K562 (cell line): ENCODE results near the gene LRRC15.

Experiments
- ATF3 ChIP-seq, 2 experiments: fragments of 450-650 bp in 1 of 2; sonication (generic) in 1 of 2; formaldehyde crosslinking in 1 of 2; IDR thresholded peaks in 1 of 2; conservative IDR thresholded peaks in 1 of 2; 2 replicates each; pipeline versions ENCODE4 v1.6.1 to v1.8.1; 2016 to 2023; ENCODE audit warnings: mild to moderate bottlenecking in 2 of 2, moderate library complexity in 2 of 2, inconsistent platforms in 1 of 2, missing genetic modification reagents in 1 of 2
- ELF1 ChIP-seq: fragments of 200-800 bp; sonication (Bioruptor generic); IDR thresholded peaks from 2 replicates; pipeline ENCODE4 v1.6.1; 2016; ENCODE audit warnings: missing genetic modification characterization, missing compliant biosample characterization
- EZH2 ChIP-seq: IDR thresholded peaks from 2 replicates; pipeline ENCODE4 v1.6.1; 2012; ENCODE audit warnings: low read depth, mild to moderate bottlenecking, inconsistent platforms, low read length, borderline replicate concordance
- POLR2AphosphoS2 ChIP-seq: IDR thresholded peaks from 2 replicates; pipeline ENCODE4 v1.6.1; 2012; ENCODE audit warnings: low read length, improper control_type of control experiment
- PRPF4 ChIP-seq: fragments of 200-400 bp; formaldehyde crosslinking; IDR thresholded peaks from one replicate; pipeline ENCODE4 v1.6.1; 2017; ENCODE audit warnings: low read length, low read depth, mild to moderate bottlenecking; ENCODE audit not compliant: insufficient read depth, poor library complexity, severe bottlenecking
- RFX1 ChIP-seq: fragments of 450-650 bp; IDR thresholded peaks from 2 replicates; pipeline ENCODE4 v1.6.1; 2016; ENCODE audit warnings: mild to moderate bottlenecking, moderate library complexity
- TAF1 ChIP-seq: IDR thresholded peaks from 2 replicates; pipeline ENCODE4 v1.6.1; 2011; ENCODE audit warnings: mild to moderate bottlenecking, low read length, moderate library complexity; ENCODE audit not compliant: insufficient read depth, control insufficient read depth, severe bottlenecking; ENCODE audit errors: extremely low read depth
- TCF7 ChIP-seq: sonication (generic); IDR thresholded peaks from 2 replicates; pipeline ENCODE4 v1.6.1; 2016; ENCODE audit warnings: antibody characterized with exemption, borderline replicate concordance
- U2AF1 ChIP-seq: fragments of 200-400 bp; formaldehyde crosslinking; optimal IDR thresholded peaks from 2 replicates; pipeline ENCODE3; 2017; ENCODE audit warnings: mild to moderate bottlenecking, low read depth, low read length, moderate library complexity
- ZFP36 ChIP-seq: fragments of 150-350 bp; IDR thresholded peaks from 2 replicates; pipeline ENCODE4 v1.6.1; 2018; ENCODE audit warnings: low read length, low read depth; ENCODE audit not compliant: partially characterized antibody
- ZNF263 ChIP-seq: sonication (generic); formaldehyde crosslinking; IDR thresholded peaks from 2 replicates; pipeline ENCODE4 v1.8.0; 2022; ENCODE audit warnings: mild to moderate bottlenecking, missing genetic modification reagents, borderline replicate concordance
- ZNF77 ChIP-seq: fragments of 250-450 bp; sonication (Bioruptor Pico); IDR thresholded peaks from 2 replicates; pipeline ENCODE4 v1.5.0; 2020
- ZNF780A ChIP-seq: fragments of 250-450 bp; sonication (Bioruptor Pico); IDR thresholded peaks from 2 replicates; pipeline ENCODE4 v1.5.0; 2021; ENCODE audit warnings: mild to moderate bottlenecking

GRCh38 chr3:194318511-194319161 lies 50.9 kb downstream of the LRRC15 start:
- TF ChIP-seq ZNF780A (CRISPR knock-in tag) (no peak), ATF3 (IDR thresholded peaks at IDR 0.05) (no peak), ATF3 (CRISPR knock-in tag; conservative IDR thresholded peaks at IDR 0.05) (no peak), ELF1 (tag) (no peak), PRPF4 (no peak), ZNF77 (CRISPR knock-in tag) (no peak), POLR2AphosphoS2 (no peak), ZFP36 (peak; percentile 15), EZH2 (no peak), RFX1 (no peak), TAF1 (no peak), ZNF263 (CRISPR knock-in tag) (no peak), U2AF1 (no peak), TCF7 (no peak)
